ENCODE results near the gene MAB21L1.

The MAB21L1 gene

GRCh38 chr13:35470671-35471661, 5.5 kb downstream of the MAB21L1 start:
- Histone ChIP-seq H3K4me1 (ENCODE audit: control insufficient read depth, insufficient read depth, low read length) (peaks cover 15% of the 10 kb centered on the region), H3K27me3 (replicated peaks; ENCODE audit: control insufficient read depth, insufficient read depth, low read length) (no peaks in the 10 kb centered on the region), H3K9ac (ENCODE audit: low read length) (peak overlapping the region; percentile 87), H3K9me3 (ENCODE audit: control insufficient read depth, low read length) (no peaks in the 10 kb centered on the region), H3K4me3 (ENCODE audit: low read length) (peak overlapping the region; percentile 92), H3K36me3 (ENCODE audit: control insufficient read depth, insufficient read depth, low read length, severe bottlenecking) (no peaks in the 10 kb centered on the region)
- DNase-seq (ENCODE audit: low read depth): peak; percentile 87

DNA sequence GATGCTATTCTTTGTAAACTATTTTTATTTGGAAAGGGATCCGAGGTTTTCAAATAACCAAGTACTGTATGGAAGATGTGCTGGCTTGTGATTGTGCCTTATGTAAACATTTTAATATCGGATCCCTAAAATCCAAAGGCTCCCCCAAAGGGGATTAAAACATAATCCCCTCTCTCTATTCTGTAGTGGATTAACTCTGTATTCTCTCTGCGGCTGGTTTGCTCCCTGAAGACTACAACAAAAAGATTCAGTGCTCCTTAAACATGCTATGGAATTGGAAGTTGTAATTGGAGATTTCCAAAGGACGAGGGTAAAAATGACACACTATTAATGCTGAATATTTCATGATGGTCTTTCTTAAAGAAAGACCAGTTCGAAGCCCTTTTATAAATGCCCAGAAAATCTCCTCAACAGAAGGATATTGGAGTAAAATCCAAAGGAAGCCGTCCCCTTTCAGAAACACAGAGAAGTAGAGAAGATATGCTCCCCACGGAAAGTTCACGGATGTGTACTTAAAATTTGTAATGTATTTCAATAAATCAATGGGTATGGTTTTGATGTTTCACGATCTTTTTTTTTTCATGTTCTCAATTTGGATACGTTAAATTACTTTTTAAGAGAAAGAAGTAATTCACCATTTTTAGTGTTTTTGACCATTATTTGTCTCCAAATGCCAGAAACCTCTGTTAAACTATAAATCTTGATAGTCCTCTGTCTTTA, 6.5 kb downstream of the MAB21L1 start:
- Histone ChIP-seq H3K27me3 (replicated peaks; ENCODE audit: control insufficient read depth, insufficient read depth, low read length) (no peaks in the 10 kb centered on the region), H3K4me3 (ENCODE audit: low read length) (peak overlapping the region; percentile 92)
- peak; percentile 53 for DNase-seq (ENCODE audit: low read depth)

GRCh38 chr13:35468195-35468594, 8.3 kb downstream of the MAB21L1 start:
- Histone ChIP-seq H3K9ac (ENCODE audit: low read length) (no peak overlapping the region), H3K4me3 (ENCODE audit: low read length) (no peak overlapping the region), H3K4me1 (ENCODE audit: control insufficient read depth, insufficient read depth, low read length) (peaks cover 15% of the 10 kb centered on the region), H3K36me3 (ENCODE audit: control insufficient read depth, insufficient read depth, low read length, severe bottlenecking) (no peaks in the 10 kb centered on the region), H3K27me3 (replicated peaks; ENCODE audit: control insufficient read depth, insufficient read depth, low read length) (no peaks in the 10 kb centered on the region), H3K9me3 (ENCODE audit: control insufficient read depth, low read length) (no peaks in the 10 kb centered on the region)
- DNase-seq (ENCODE audit: low read depth): peak; percentile 56

More for the DNA sequence above, 6.5 kb downstream of the MAB21L1 start:
- Histone ChIP-seq H3K9me3 (ENCODE audit: control insufficient read depth, low read length) (no peaks in the 10 kb centered on the region), H3K9ac (ENCODE audit: low read length) (peak overlapping the region; percentile 87), H3K4me1 (ENCODE audit: control insufficient read depth, insufficient read depth, low read length) (peaks cover 15% of the 10 kb centered on the region), H3K36me3 (ENCODE audit: control insufficient read depth, insufficient read depth, low read length, severe bottlenecking) (no peaks in the 10 kb centered on the region)

- H3K9ac ChIP-seq (ENCODE audit: low read length): no peak overlapping the region
- H3K27me3 ChIP-seq (replicated peaks; ENCODE audit: control insufficient read depth, insufficient read depth, low read length): no peaks in the 10 kb centered on the region
- no peak overlapping the region for H3K4me3 ChIP-seq (ENCODE audit: low read length)
Observed at GRCh38 chr13:35465371-35465770, 11.1 kb downstream of the MAB21L1 start.

DNA sequence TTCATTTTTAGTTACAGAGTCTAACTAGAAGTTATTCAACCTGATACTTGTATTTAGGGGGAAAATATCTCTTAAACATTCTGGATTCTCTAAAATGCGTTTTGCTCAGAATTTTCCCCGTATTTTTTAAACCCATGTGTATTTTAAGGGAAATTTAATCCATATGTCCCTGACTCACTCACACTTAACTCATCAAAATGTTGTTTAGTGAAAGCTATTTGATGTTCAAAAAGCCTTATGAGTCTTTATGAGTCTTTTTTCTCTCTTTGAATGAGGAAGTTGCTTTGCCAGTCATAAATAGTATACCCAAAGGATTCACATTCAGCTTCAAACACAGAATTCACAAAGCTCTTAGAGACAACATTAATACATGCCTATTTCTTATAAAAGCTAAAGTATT, 16.4 kb downstream of the MAB21L1 start:
- Histone ChIP-seq H3K27me3 (replicated peaks; ENCODE audit: control insufficient read depth, insufficient read depth, low read length) (no peaks in the 10 kb centered on the region), H3K9me3 (ENCODE audit: control insufficient read depth, low read length) (no peaks in the 10 kb centered on the region), H3K36me3 (ENCODE audit: control insufficient read depth, insufficient read depth, low read length, severe bottlenecking) (peaks cover 2% of the 10 kb centered on the region), H3K9ac (ENCODE audit: low read length) (no peak overlapping the region), H3K4me3 (ENCODE audit: low read length) (no peak overlapping the region), H3K4me1 (ENCODE audit: control insufficient read depth, insufficient read depth, low read length) (no peaks in the 10 kb centered on the region)
- DNase-seq (ENCODE audit: low read depth): peak; percentile 44

More at GRCh38 chr13:35465371-35465770, 11.1 kb downstream of the MAB21L1 start:
- Histone ChIP-seq H3K36me3 (ENCODE audit: control insufficient read depth, insufficient read depth, low read length, severe bottlenecking) (no peaks in the 10 kb centered on the region), H3K4me1 (ENCODE audit: control insufficient read depth, insufficient read depth, low read length) (peaks cover 6% of the 10 kb centered on the region), H3K9me3 (ENCODE audit: control insufficient read depth, low read length) (no peaks in the 10 kb centered on the region)
- no peak for DNase-seq (ENCODE audit: low read depth)

- no peak for DNase-seq (ENCODE audit: low read depth)
- H3K4me3 ChIP-seq (ENCODE audit: low read length): no peak overlapping the region
- no peaks in the 10 kb centered on the region for H3K4me1 ChIP-seq (ENCODE audit: control insufficient read depth, insufficient read depth, low read length)
- H3K9me3 ChIP-seq (ENCODE audit: control insufficient read depth, low read length): no peaks in the 10 kb centered on the region
- H3K36me3 ChIP-seq (ENCODE audit: control insufficient read depth, insufficient read depth, low read length, severe bottlenecking): peaks cover 2% of the 10 kb centered on the region
- no peak overlapping the region for H3K9ac ChIP-seq (ENCODE audit: low read length)
- no peaks in the 10 kb centered on the region for H3K27me3 ChIP-seq (replicated peaks; ENCODE audit: control insufficient read depth, insufficient read depth, low read length)
Observed at GRCh38 chr13:35457258-35457657, 19.2 kb downstream of the MAB21L1 start.

- H3K9ac ChIP-seq (ENCODE audit: low read length): no peak overlapping the region
- no peak overlapping the region for H3K4me3 ChIP-seq (ENCODE audit: low read length)
- no peaks in the 10 kb centered on the region for H3K9me3 ChIP-seq (ENCODE audit: control insufficient read depth, low read length)
- no peak for DNase-seq (ENCODE audit: low read depth)
- H3K36me3 ChIP-seq (ENCODE audit: control insufficient read depth, insufficient read depth, low read length, severe bottlenecking): peaks cover 2% of the 10 kb centered on the region
- no peaks in the 10 kb centered on the region for H3K27me3 ChIP-seq (replicated peaks; ENCODE audit: control insufficient read depth, insufficient read depth, low read length)
- no peaks in the 10 kb centered on the region for H3K4me1 ChIP-seq (ENCODE audit: control insufficient read depth, insufficient read depth, low read length)
Observed at GRCh38 chr13:35455022-35455421, 21.5 kb downstream of the MAB21L1 start.

GRCh38 chr13:35449821-35450220, 26.7 kb downstream of the MAB21L1 start:
- Histone ChIP-seq H3K27me3 (replicated peaks; ENCODE audit: control insufficient read depth, insufficient read depth, low read length) (no peaks in the 10 kb centered on the region), H3K36me3 (ENCODE audit: control insufficient read depth, insufficient read depth, low read length, severe bottlenecking) (no peaks in the 10 kb centered on the region), H3K4me1 (ENCODE audit: control insufficient read depth, insufficient read depth, low read length) (no peaks in the 10 kb centered on the region), H3K9me3 (ENCODE audit: control insufficient read depth, low read length) (no peaks in the 10 kb centered on the region), H3K9ac (ENCODE audit: low read length) (no peak overlapping the region), H3K4me3 (ENCODE audit: low read length) (no peak overlapping the region)
- no peak for DNase-seq (ENCODE audit: low read depth)

DNA sequence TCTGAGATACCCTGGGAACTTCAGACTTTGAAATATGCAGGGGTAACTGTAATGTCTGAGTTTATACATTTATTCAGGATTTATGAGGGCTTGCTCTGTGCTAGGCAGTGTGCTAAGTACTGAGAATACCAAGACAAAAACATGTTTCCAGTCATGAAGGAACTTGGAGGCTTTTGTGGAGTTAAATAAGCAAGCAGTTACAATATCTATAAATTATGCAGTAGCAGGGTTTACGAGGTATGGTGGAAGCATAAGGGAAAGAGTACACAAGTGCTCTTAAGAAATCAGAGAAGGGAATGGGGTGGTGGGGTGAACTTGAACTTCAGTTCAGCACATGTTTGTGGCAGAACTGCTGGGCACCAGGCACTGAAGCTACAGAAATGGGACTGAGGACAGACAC, 28.0 kb downstream of the MAB21L1 start:
- Histone ChIP-seq H3K27me3 (replicated peaks; ENCODE audit: control insufficient read depth, insufficient read depth, low read length) (no peaks in the 10 kb centered on the region), H3K4me1 (ENCODE audit: control insufficient read depth, insufficient read depth, low read length) (no peaks in the 10 kb centered on the region), H3K9ac (ENCODE audit: low read length) (no peak overlapping the region), H3K36me3 (ENCODE audit: control insufficient read depth, insufficient read depth, low read length, severe bottlenecking) (no peaks in the 10 kb centered on the region), H3K4me3 (ENCODE audit: low read length) (no peak overlapping the region), H3K9me3 (ENCODE audit: control insufficient read depth, low read length) (no peaks in the 10 kb centered on the region)
- no peak for DNase-seq (ENCODE audit: low read depth)
